HG03342 (cell line): Measurements from ENCODE around the gene SMYD3.
"Not testable (repeated sequence)": the region's sequence is repeated elsewhere in the genome, so short reads cannot be mapped to it uniquely, and the experiment has no call there.

Source experiments
- ATAC-seq: cut with Tn5 transposase; IDR thresholded peaks from one replicate; pipeline ENCODE4 v1.9.1; 2021; ENCODE audit warnings: mild to moderate bottlenecking, moderate library complexity; ENCODE audit not compliant: unreplicated experiment

SMYD3 gene

DNA sequence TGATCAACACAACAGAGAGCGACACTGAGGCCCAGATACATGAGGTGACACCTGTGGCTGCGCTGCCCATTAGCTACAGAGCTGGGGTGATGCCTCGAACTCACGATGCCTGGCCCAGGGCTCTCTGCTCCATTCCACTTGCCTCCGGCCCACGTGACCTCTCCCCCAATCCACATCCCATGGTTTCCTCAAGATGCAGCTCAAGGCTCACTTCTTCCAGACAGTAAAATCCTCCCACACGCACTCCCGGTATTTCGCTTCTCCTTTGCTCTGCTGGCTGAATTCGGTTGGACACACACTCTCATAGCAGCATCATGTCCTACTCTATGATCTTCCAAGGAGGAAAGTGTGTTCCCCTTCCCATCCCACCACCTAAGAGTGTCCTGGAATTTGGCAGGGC is 679.8 kb downstream of the SMYD3 start:
- no peak for ATAC-seq

DNA sequence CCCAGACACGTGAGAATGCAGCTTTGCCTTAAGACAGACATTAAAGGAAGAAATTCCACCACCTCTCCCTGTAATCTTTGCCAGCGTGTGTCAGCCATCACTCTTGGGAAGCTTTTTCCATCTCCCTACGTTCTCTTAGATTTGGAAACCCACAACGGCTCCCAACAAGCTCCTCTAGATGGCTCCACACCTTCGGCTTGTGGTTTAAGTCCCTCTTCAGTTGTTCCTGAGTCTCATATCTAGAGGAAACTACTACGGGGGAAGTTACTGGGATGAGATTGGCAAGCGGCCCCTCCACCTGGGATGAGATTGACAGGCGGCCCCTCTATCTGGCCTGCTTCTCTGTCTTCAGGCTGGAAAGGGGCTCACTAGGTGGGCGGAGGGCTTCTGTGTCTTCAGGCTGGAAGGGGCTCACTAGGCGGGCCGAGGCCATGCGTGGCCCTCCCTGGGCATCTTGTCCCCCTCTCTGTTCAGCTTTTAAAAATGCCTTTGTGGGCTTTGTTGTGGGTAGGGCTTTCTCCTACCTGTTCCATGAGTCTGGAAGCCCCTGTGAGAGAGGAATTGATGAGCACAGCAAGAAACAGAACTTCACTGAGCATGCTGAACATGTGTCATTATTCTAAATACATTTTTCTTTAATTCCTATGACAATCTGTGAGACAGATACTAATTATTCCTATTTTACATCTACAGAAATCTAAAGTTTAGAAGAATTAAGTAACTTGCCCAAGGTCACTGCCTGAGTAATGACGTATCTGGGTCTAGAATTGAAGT is 681.8 kb downstream of the SMYD3 start:
- no peak for ATAC-seq

DNA sequence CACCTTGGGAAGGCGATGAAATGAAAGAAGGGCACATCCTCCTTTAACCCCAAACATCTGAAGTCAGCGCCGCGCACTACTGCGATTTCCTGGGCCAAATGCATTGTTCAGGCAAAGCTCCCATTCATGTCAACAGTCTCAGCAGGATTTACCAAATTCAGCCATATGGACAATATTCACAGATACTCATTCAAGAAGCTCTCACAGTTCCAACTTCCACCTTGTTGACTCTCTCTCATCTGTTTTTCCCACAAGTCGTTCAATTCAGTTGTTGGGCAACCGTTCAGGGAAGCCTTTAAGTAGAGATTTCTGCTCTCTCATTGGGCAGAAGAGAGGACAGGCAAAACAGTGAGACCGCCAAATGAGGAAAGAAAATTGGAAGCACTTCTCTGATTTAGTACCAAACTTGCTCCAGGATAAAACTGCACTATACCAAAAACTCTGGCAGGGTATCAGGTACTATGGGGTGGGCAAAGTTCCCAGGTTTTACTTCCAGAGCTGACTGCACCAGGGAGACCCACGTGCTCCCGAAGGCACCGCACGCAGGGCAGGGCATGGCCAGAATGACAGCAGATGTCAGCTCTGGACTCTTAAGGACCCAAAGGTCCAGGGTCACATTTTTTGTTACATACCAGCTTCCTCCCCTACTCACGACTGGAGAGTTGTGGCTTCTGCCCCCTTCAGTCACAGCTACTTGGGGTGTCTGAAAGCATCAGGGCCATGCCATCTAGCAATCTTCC is 683.5 kb downstream of the SMYD3 start:
- ATAC-seq = no peak

GRCh38 chr1:245822996-245823395 is 684.1 kb downstream of the SMYD3 start:
- no peak for ATAC-seq

DNA sequence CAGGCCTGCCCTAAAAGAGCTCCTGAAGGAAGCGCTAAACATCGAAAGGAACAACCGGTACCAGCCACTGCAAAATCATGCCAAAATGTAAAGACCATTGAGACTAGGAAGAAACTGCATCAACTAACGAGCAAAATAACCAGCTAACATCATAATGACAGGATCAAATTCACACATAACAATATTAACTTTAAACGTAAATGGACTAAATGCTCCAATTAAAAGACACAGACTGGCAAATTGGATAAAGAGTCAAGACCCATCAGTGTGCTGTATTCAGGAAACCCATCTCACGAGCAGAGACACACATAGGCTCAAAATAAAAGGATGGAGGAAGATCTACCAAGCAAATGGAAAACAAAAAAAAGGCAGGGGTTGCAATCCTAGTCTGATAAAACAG is 688.7 kb downstream of the SMYD3 start:
- not testable (repeated sequence) for ATAC-seq

- not testable (repeated sequence) for ATAC-seq
Observed at GRCh38 chr1:245816496-245816895, 690.6 kb downstream of the SMYD3 start.

DNA sequence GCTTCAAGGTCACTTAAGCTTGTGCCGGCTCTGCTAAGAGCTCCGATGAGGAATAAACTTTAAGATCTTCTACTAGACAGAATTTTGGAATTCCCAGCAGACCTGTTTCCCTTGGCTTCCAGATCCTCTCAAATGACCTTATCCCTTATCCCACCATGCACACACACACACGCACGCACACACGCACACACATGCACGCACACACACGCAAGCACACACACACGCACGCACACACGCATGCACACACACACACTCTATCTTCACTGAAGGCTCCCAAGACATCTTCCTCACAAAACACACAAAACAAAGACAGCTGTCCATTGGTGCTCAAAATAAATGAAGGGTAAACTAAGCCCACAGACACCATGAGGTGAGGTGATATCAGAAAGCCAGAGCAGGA is 692.4 kb downstream of the SMYD3 start:
- no peak for ATAC-seq

- ATAC-seq = no peak
Observed at GRCh38 chr1:245812278-245812677, 694.8 kb downstream of the SMYD3 start.

DNA sequence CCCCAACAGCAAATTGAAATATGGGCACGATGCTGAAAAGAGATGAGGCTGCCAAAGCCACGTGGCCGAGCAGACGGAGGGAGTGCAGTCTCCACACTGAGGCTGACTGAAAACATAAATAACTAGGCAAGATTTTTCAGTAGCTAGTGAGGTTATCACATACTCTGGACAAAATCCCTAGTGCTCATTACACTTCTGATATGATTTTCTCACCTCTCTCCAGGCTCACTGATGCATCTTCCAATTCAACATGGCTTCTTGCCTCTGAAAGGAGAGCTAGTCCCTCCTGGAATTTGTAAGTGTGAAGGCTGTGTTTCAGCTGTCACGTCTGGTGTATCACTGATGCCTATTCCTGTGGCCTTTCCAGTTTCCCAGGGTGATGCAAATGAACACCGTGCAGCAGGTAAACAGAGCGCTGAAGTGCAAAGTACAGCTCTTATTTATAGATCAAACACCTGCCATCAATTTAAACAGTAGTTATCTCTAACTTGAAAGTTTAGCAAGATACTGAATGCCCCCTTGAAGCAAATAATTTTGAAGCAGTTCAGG is 696.2 kb downstream of the SMYD3 start:
- ATAC-seq = peak; percentile 30

DNA sequence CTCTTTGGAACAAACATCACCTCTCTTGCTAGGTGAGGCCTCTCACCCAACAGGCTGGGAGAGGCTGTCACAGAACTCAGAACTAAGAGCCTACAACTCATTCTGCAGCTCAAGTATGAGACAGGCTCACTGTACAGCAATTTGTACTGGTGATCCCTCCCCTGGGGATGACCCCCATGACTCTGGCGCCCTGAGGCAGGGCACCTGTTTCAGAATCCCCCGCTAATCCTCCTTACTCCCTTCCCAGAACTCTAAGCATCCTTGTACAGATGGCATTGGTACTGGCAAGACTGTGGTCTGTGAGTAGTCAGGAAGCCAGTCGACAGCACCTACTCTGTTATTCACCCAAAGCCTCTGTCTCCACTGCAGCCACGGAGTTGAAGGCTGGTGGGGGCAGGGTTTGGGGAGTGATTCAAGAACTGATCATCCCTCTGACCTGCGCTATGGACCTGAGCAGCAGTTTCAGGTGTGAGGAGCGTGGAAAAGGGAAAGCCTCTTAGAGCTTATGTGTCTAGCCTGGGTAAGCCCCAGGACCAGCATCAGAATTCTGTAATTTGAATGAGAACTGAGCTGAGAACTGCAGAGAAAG is 696.8 kb downstream of the SMYD3 start:
- no peak for ATAC-seq

- no peak for ATAC-seq
Observed at GRCh38 chr1:245809361-245809760, 697.7 kb downstream of the SMYD3 start.

DNA sequence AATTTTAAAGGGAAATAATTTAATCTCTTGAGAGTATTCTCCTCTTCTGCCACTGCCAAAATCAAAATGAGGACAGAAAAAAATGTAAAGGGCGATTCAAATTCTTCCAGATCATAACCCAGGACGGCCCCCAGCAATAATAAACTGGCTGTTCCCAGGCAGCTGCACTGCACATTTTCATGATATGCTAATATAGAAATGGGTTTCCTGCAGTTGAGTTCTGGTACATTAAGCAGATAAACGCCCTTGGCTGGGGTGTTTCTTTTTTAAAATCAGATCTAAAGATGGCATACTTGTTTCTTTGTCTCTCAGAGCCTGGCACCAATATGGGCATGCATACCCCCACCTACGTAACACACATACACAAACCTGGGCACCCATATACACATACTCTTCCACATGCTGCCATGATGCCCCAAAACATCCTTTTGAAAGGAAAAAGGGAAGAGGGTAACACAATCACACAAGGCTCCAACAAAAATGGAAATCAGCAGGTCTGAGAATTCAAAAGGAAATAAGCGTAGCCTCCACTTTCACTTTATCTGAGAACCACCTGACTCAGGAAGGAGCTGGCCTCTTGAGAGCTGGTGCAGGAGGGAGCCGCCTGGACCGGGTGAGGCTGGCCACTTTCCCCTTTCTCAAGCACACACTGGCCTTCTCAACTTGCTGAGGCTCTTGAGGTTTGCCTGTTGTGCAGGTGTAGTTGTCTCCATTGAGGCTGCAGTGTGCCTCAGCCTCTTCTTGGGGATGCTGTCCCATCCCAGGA is 698.9 kb downstream of the SMYD3 start:
- ATAC-seq = peak; percentile 28

GRCh38 chr1:245807306-245807705 is 699.8 kb downstream of the SMYD3 start:
- peak; percentile 78 for ATAC-seq

DNA sequence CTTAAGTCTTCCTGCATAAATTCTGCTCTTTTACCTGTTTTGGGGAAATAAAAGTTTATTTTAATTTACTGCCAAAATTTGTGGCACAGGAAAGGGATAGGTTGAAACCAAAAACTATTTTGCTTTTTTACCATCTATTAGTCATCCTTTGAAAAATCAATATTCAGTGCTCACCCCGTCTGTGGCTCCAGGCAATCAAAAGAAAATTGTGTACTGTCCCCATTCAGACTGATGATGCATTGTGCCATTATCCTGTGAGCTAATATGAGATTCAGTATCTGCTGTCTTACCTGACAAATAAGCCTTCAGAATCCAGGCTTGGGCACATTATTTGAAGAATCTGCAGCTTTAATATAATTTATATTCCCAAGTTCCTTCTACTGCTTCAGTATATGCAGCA is 701.5 kb downstream of the SMYD3 start:
- no peak for ATAC-seq

- no peak for ATAC-seq
Observed at GRCh38 chr1:245804696-245805095, 702.4 kb downstream of the SMYD3 start.

DNA sequence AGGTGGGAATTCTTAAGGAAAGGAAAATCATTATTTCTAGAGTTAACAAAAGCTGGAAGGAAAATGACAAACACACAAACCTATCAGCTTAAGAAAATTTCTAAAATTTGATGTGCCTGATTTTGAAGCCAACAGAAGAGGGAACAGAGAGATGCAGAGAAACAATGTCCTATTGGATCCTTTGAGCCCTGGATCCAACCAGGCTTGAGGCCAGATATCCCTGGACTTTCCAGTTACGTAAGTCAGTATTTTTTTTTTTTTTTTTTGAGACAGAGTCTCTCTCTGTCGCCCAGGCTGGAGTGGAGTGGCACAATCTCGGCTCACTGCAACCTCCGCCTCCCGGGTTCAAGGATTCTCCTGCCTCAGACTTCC is 703.4 kb downstream of the SMYD3 start:
- ATAC-seq = no peak

DNA sequence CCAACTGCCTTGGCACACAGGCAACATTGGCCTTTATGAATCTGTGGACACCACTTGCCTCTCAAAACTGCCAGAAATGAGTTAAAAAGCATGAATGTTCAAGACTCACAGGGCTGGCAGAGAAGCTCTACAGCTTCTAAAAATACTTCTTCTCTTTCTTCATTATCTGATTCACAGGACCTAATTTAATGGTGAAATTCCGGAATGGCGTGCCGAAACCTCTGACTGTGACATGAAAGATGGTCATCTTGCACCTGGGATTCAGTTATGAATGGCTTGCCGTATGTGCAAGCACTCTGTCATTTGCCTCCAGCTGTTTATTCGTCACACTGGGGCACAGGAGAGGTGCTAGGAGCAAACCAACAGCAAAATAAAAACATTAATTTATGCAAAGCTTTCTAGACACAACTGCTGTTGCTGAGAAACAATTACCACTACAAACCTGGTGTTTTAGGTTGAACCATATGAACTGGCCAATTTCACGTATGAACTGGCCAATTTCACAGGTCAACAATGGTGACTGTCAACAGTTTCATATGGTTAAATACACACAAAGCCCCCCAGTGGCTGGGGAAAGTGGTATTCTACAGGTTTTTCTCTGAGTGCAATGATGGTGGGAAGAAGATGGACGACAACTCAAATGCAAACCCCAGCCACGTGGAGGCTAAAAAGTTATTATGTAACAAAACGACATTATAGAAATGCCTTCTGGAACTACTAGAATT is 704.0 kb downstream of the SMYD3 start:
- ATAC-seq = no peak

DNA sequence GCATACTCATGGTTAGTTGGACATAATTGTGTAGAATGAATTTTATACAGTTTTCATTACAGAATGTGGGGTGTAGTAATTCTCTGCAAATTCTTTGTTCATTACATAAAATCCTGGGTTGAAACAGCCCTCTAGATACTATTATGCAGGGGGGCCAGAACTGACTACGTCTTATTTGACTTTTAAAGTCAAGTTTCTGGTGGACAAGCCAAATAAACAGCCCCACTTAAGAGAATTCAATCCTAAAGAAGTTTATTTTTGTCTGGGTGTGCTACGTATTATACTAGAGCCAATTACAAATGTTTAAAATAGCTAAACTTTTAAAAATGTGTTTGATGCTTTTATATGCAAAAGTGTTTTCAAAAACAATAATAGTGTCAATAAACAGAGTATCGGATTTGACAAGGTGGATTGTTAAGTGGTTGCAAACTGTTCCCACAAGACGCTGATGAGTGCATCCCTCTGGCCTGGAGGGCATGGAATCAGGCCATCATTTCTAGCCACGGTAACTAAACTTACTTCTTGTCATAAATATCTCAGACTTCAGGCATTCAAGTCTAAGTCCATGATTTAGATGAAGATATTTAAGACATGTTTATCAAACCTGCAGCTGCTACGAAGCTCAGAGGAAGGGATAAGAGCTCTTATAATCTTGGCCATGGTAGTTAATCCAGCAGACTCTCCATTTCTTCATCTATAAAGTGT is 706.0 kb downstream of the SMYD3 start:
- no peak for ATAC-seq

GRCh38 chr1:245798349-245798711 is 708.7 kb downstream of the SMYD3 start:
- no peak for ATAC-seq
